PC-9 (cell line): ENCODE results near the gene PRCC. TPM values are rescaled to one million over a fixed set of nuclear protein-coding genes. Genes with fewer than 3 reads are reported as not detected.
A peak's percentile ranks its signal among the peaks of the same experiment; 100 is the strongest.

Experiments
- BruUV-seq: library from RNA; stranded (reverse); fragments of 400-500 nt; replicated peaks from 2 replicates; lab custom pipeline; 2021; lab: Mats Ljungman, UMichigan
- CTCF ChIA-PET: fragments of 300-600 bp; sonication (Branson Sonifier 250); formaldehyde crosslinking; loops from one replicate; lab custom pipeline; 2022; ENCODE audit warnings: antibody characterized with exemption; lab: Charles Lee
- POLR2A ChIA-PET: fragments of 300-600 bp; sonication (Branson Sonifier 250); formaldehyde crosslinking; loops from one replicate; lab custom pipeline; 2022; ENCODE audit warnings: antibody characterized with exemption; ENCODE audit not compliant: unreplicated experiment; lab: Charles Lee
- DNase-seq, 2 experiments: peaks; one replicate each; pipeline versions ENCODE4 v3.0.0 to v3.0.0-alpha.2; 2015 to 2022; ENCODE audit warnings: mixed read lengths in 1 of 2
- H2AFZ ChIP-seq: fragments of 200-600 bp; sonication (generic); 2 replicates; pipeline ENCODE4 v1.8.1; 2017; ENCODE audit warnings: antibody characterized with exemption
- H3F3A ChIP-seq: fragments of 200-600 bp; sonication (generic); 2 replicates; pipeline ENCODE4 v1.8.1; 2017; ENCODE audit warnings: antibody characterized with exemption, mild to moderate bottlenecking, low read depth; ENCODE audit not compliant: insufficient read depth
- H3K27ac ChIP-seq: fragments of 200-600 bp; sonication (generic); 2 replicates; pipeline ENCODE4 v1.6.1; 2016; ENCODE audit warnings: mixed run types
- H3K27me3 ChIP-seq: fragments of 200-600 bp; sonication (generic); 2 replicates; pipeline ENCODE4 v1.6.1; 2016; ENCODE audit warnings: low read depth, mixed run types; ENCODE audit not compliant: insufficient read depth
- H3K36me3 ChIP-seq: fragments of 200-600 bp; sonication (generic); 2 replicates; pipeline ENCODE4 v1.6.1; 2016; ENCODE audit warnings: low read depth, mixed run types
- H3K4me1 ChIP-seq: fragments of 200-600 bp; sonication (generic); replicated peaks from 2 replicates; pipeline ENCODE4 v1.6.1; 2016; ENCODE audit warnings: mixed run types; ENCODE audit not compliant: insufficient read depth
- H3K4me2 ChIP-seq: fragments of 200-600 bp; sonication (generic); 2 replicates; pipeline ENCODE4 v1.6.1; 2017; ENCODE audit warnings: mixed run types
- H3K4me3 ChIP-seq: fragments of 200-600 bp; sonication (generic); 2 replicates; pipeline ENCODE4 v1.6.1; 2016; ENCODE audit warnings: mixed run types
- H3K79me2 ChIP-seq: fragments of 200-600 bp; sonication (generic); 2 replicates; pipeline ENCODE4 v1.6.1; 2017; ENCODE audit warnings: low read depth, mixed run types
- H3K9me2 ChIP-seq: fragments of 200-600 bp; sonication (generic); 2 replicates; pipeline ENCODE4 v1.8.1; 2017; ENCODE audit warnings: mild to moderate bottlenecking; ENCODE audit not compliant: insufficient read depth
- H3K9me3 ChIP-seq: fragments of 200-600 bp; sonication (generic); 2 replicates; pipeline ENCODE4 v1.8.1; 2016; ENCODE audit warnings: low read depth; ENCODE audit not compliant: insufficient read depth
- H4K20me1 ChIP-seq: fragments of 200-600 bp; sonication (generic); 2 replicates; pipeline ENCODE4 v1.8.1; 2017; ENCODE audit not compliant: insufficient read depth
- EZH2 ChIP-seq: fragments of 200-600 bp; sonication (generic); IDR thresholded peaks from 2 replicates; pipeline ENCODE4 v1.8.0; 2017; ENCODE audit warnings: antibody characterized with exemption, low read depth
- intact Hi-C: fragments of 100-400 bp; cut with micrococcal nuclease; formaldehyde crosslinking; loops from one replicate; pipeline ENCODE4 v1.10.0; 2022; ENCODE audit not compliant: unreplicated experiment
- total RNA-seq: library from RNA; stranded (reverse); gene quantifications from 2 replicates; pipeline ENCODE4 v1.2.3, GENCODE V29; 2021
- TF ChIP-seq, protein P1 (sequence below): fragments of 200-600 bp; sonication (generic); conservative IDR thresholded peaks from 2 replicates; pipeline ENCODE4 v1.6.1; 2017; ENCODE audit warnings: mixed run types, antibody characterized with exemption, mild to moderate bottlenecking, moderate library complexity

The PRCC gene
- total RNA-seq, 1 experiment from 2014 or later: 56.6 TPM

GRCh38 chr1:156748670-156749418 lies 18.5 kb upstream of the PRCC start:
- DNase-seq: peak; percentile 72 to 75
- peak overlapping the region; percentile 100 for H3K4me2 ChIP-seq
- H3K36me3 ChIP-seq: peaks cover 26% of the 10 kb centered on the region
- no peaks in the 10 kb centered on the region for H3K9me3 ChIP-seq
- TSS peak; percentile 15 for BruUV-seq
- peak overlapping the region; percentile 95 for H3K4me3 ChIP-seq
- H3K4me1 ChIP-seq: peaks cover 35% of the 10 kb centered on the region
- no peaks in the 10 kb centered on the region for H3K9me2 ChIP-seq
- ChIA-PET CTCF (no interaction called here), POLR2A (no interaction called here)
- TF ChIP-seq, protein P1, sequence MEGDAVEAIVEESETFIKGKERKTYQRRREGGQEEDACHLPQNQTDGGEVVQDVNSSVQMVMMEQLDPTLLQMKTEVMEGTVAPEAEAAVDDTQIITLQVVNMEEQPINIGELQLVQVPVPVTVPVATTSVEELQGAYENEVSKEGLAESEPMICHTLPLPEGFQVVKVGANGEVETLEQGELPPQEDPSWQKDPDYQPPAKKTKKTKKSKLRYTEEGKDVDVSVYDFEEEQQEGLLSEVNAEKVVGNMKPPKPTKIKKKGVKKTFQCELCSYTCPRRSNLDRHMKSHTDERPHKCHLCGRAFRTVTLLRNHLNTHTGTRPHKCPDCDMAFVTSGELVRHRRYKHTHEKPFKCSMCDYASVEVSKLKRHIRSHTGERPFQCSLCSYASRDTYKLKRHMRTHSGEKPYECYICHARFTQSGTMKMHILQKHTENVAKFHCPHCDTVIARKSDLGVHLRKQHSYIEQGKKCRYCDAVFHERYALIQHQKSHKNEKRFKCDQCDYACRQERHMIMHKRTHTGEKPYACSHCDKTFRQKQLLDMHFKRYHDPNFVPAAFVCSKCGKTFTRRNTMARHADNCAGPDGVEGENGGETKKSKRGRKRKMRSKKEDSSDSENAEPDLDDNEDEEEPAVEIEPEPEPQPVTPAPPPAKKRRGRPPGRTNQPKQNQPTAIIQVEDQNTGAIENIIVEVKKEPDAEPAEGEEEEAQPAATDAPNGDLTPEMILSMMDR: no peak
- TF ChIP-seq EZH2: no peak
- peaks cover 91% of the 10 kb centered on the region for H3K79me2 ChIP-seq
- peak overlapping the region; percentile 93 for H3K27ac ChIP-seq
- H3F3A ChIP-seq: peaks cover 72% of the 10 kb centered on the region
- H2AFZ ChIP-seq: no peak overlapping the region
- intact Hi-C loops: loop anchor here (1.0 kb wide), 1 partner anchor 149 kb away; no protein-coding TSS in a partner anchor
- H4K20me1 ChIP-seq: peaks cover 16% of the 10 kb centered on the region
- no peaks in the 10 kb centered on the region for H3K27me3 ChIP-seq

DNA sequence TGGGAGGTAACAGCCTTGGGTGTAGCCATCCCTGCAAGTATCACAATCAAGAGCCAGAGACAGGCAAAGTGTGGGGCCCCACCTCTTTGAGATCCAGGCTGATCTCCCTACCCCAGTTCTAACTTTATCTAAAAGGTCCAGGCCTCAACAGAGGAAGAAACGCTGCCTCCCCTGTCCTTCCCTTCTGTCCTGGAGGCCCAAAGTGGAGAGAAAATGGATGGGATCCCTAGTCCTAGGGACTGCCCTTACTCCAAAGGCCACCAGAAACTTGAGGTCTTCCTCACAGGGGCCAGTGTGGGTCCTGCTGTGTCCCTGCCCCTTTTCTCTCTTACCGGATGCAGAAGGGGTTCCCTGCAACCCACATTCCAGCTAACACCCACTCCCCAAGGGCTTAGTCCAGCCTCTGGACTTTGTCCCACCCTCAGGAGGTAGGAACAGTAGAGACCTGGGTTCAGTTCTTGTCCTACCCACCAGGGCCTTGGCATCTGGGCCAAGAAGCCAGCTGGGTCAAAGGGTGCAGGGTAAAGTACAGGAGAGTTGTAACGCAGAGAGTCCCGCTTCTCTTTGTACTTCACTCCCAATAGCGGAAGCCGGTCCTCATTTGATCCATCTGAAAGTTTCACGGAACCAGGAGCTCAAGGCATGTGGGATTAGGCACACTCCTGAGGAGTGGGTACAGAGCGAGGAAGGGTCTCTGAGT lies 17.8 kb upstream of the PRCC start:
- Histone ChIP-seq H3K27ac (peak overlapping the region; percentile 93), H3K9me3 (no peaks in the 10 kb centered on the region), H3K9me2 (no peaks in the 10 kb centered on the region), H2AFZ (no peak overlapping the region), H3K36me3 (peaks cover 26% of the 10 kb centered on the region), H4K20me1 (peaks cover 16% of the 10 kb centered on the region), H3K4me2 (peak overlapping the region; percentile 100), H3K4me3 (peak overlapping the region; percentile 95), H3K79me2 (peaks cover 92% of the 10 kb centered on the region), H3K27me3 (no peaks in the 10 kb centered on the region), H3K4me1 (peaks cover 35% of the 10 kb centered on the region), H3F3A (peaks cover 68% of the 10 kb centered on the region)
- peak in 1 of 2 experiments; percentile 17 for DNase-seq
- no TSS peak for BruUV-seq
- ChIA-PET CTCF (interaction anchor here (0.6 kb wide), 1 partner anchor 15 kb away, joined by 4 read pairs; no protein-coding TSS in a partner anchor), POLR2A (no interaction called here)
- intact Hi-C loops: loop anchor here (2.0 kb wide), 1 partner anchor 57 kb away; no protein-coding TSS in a partner anchor
- TF ChIP-seq EZH2: no peak
- TF ChIP-seq, protein P1: no peak

DNA sequence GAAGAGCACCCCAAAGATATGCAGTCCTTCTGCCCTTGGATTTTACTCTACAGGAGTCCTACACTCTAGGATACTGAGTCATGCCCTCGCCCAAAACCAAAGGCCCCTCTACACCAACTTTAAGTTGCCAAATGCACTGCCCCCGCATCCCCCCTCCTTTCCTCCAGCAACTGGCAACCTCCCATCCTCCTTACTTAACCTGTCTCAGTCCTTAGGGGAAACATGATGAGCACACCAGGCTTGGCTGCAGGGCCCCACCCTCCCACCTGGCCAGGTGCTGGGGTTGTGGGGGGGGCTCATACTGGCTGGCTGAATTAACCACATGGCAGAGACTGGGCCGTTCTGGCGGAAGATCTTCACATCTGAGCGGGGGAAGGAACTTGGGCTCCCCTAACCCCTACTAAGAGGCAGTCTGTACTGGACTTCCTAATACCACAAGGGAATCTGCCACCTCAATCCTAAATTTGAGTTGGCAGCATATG lies 17.1 kb upstream of the PRCC start:
- Histone ChIP-seq H3K4me1 (peaks cover 34% of the 10 kb centered on the region), H3K9me2 (no peaks in the 10 kb centered on the region), H4K20me1 (peaks cover 10% of the 10 kb centered on the region), H3K4me2 (peak overlapping the region; percentile 100), H3K27ac (peak overlapping the region; percentile 93), H3K79me2 (peaks cover 86% of the 10 kb centered on the region), H3K27me3 (no peaks in the 10 kb centered on the region), H2AFZ (0 out of 2 replicates have a peak overlapping the region, but pooled peaks have one; percentile 64), H3F3A (peaks cover 61% of the 10 kb centered on the region), H3K9me3 (no peaks in the 10 kb centered on the region), H3K4me3 (peak overlapping the region; percentile 95), H3K36me3 (peaks cover 20% of the 10 kb centered on the region)
- intact Hi-C loops: loop anchor here (2.0 kb wide), 1 partner anchor 57 kb away; no protein-coding TSS in a partner anchor
- ChIA-PET CTCF (interaction anchor here (0.6 kb wide), 1 partner anchor 15 kb away, joined by 4 read pairs; no protein-coding TSS in a partner anchor), POLR2A (no interaction called here)
- DNase-seq: peak; percentile 67 to 69
- TF ChIP-seq, protein P1: no peak
- no peak for TF ChIP-seq EZH2
- no TSS peak for BruUV-seq
